SK-N-SH (cell line): ENCODE results near the gene SSR3. TPM values are rescaled to one million over a fixed set of nuclear protein-coding genes. Genes with fewer than 3 reads are reported as not detected.
"Not testable (repeated sequence)": the region's sequence is repeated elsewhere in the genome, so short reads cannot be mapped to it uniquely, and the experiment has no call there.

Source experiments
- CTCF ChIA-PET: fragments of 300-600, 350-600 bp; formaldehyde crosslinking; extraction: SDS; loops from one replicate; lab custom pipeline; 2021; lab: Yijun Ruan, JAX
- POLR2A ChIA-PET: fragments of 350-600 bp; sonication (Branson Sonifier 250); formaldehyde crosslinking; extraction: SDS; loops from one replicate; lab custom pipeline; 2020; ENCODE audit warnings: antibody characterized with exemption, inconsistent platforms; lab: Yijun Ruan, JAX
- DNase-seq: peaks from one replicate; pipeline ENCODE4 v3.0.0; 2012
- H2AFZ ChIP-seq: fragments of 200-600 bp; sonication (generic); 2 replicates; pipeline ENCODE4 v1.8.1; 2016; ENCODE audit warnings: antibody characterized with exemption, mild to moderate bottlenecking, low read depth
- H3F3A ChIP-seq: fragments of 200-600 bp; sonication (generic); replicated peaks from 2 replicates; pipeline ENCODE3; 2016; ENCODE audit warnings: antibody characterized with exemption, mild to moderate bottlenecking; ENCODE audit not compliant: insufficient read depth
- H3K27ac ChIP-seq, 2 experiments: fragments of 200-500 bp in 1 of 2; fragments of 200-600 bp in 1 of 2; sonication (Bioruptor generic) in 1 of 2; sonication (generic), shearing (Covaris generic) in 1 of 2; 2 replicates each; pipeline versions ENCODE4 v1.5.1 to v1.6.1; 2014 to 2016; ENCODE audit warnings: low read depth in 2 of 2, inconsistent platforms in 1 of 2, low read length in 1 of 2, mild to moderate bottlenecking in 1 of 2, mixed read lengths in 1 of 2
- H3K27me3 ChIP-seq: fragments of 200-600 bp; sonication (generic), shearing (Covaris generic); 2 replicates; pipeline ENCODE4 v1.6.1; 2016; ENCODE audit warnings: mixed run types; ENCODE audit not compliant: insufficient read depth
- H3K36me3 ChIP-seq, 2 experiments: fragments of 200-500 bp in 1 of 2; fragments of 200-600 bp in 1 of 2; sonication (Bioruptor generic) in 1 of 2; sonication (generic) in 1 of 2; replicated peaks in 1 of 2; 2 replicates each; pipeline versions ENCODE3 to v1.5.1; 2014 to 2016; ENCODE audit warnings: low read length in 1 of 2, mild to moderate bottlenecking in 1 of 2; ENCODE audit not compliant: insufficient read depth in 2 of 2, control insufficient read depth in 1 of 2
- H3K4me1 ChIP-seq, 2 experiments: fragments of 200-500 bp in 1 of 2; fragments of 200-600 bp in 1 of 2; sonication (Bioruptor generic) in 1 of 2; sonication (generic), shearing (Covaris generic) in 1 of 2; 2 replicates each; pipeline versions ENCODE4 v1.5.1 to v1.6.1; 2014 to 2016; ENCODE audit warnings: low read depth in 1 of 2, low read length in 1 of 2, mixed run types in 1 of 2; ENCODE audit not compliant: insufficient read depth in 2 of 2, control insufficient read depth in 1 of 2
- H3K4me2 ChIP-seq: fragments of 200-600 bp; sonication (generic), shearing (Covaris generic); 2 replicates; pipeline ENCODE4 v1.6.1; 2017; ENCODE audit warnings: mixed run types
- H3K4me3 ChIP-seq, 2 experiments: fragments of 200-500 bp in 1 of 2; fragments of 200-600 bp in 1 of 2; sonication (Bioruptor generic) in 1 of 2; sonication (generic), shearing (Covaris generic) in 1 of 2; 2 replicates each; pipeline versions ENCODE4 v1.5.1 to v1.8.1; 2014 to 2016; ENCODE audit warnings: low read depth in 2 of 2, inconsistent platforms in 1 of 2, low read length in 1 of 2, mild to moderate bottlenecking in 1 of 2, mixed read lengths in 1 of 2, moderate library complexity in 1 of 2
- H3K79me2 ChIP-seq: fragments of 200-600 bp; sonication (generic); 2 replicates; pipeline ENCODE4 v1.8.1; 2017; ENCODE audit warnings: mild to moderate bottlenecking; ENCODE audit not compliant: insufficient read depth
- H3K9ac ChIP-seq: fragments of 200-600 bp; sonication (generic); 2 replicates; pipeline ENCODE4 v1.6.1; 2017; ENCODE audit warnings: mixed run types
- H3K9me2 ChIP-seq: fragments of 200-600 bp; sonication (generic); 2 replicates; pipeline ENCODE4 v1.6.1; 2017; ENCODE audit warnings: mixed run types
- H3K9me3 ChIP-seq: fragments of 200-600 bp; sonication (generic); 2 replicates; pipeline ENCODE4 v1.6.1; 2017; ENCODE audit warnings: mixed run types, mild to moderate bottlenecking, moderate library complexity
- H4K20me1 ChIP-seq: fragments of 200-600 bp; sonication (generic); 2 replicates; pipeline ENCODE4 v1.6.1; 2017; ENCODE audit warnings: mild to moderate bottlenecking, mixed run types; ENCODE audit not compliant: insufficient read depth
- CHD2 ChIP-seq: fragments of 150-350 bp; IDR thresholded peaks from 2 replicates; pipeline ENCODE4 v1.6.1; 2018; ENCODE audit warnings: low read length; ENCODE audit not compliant: partially characterized antibody
- ELF1 ChIP-seq: IDR thresholded peaks from 2 replicates; pipeline ENCODE4 v1.4.0; 2012
- EP300 ChIP-seq, 2 experiments: IDR thresholded peaks; 2 replicates each; pipeline versions ENCODE4 v1.4.0 to v1.6.1; 2012; ENCODE audit warnings: borderline replicate concordance in 1 of 2, low read depth in 1 of 2, low read length in 1 of 2
- FOSL2 ChIP-seq: IDR thresholded peaks from 2 replicates; pipeline ENCODE4 v1.4.0; 2012; ENCODE audit warnings: low read depth, mild to moderate bottlenecking, moderate library complexity, borderline replicate concordance
- FOXM1 ChIP-seq: IDR thresholded peaks from 2 replicates; pipeline ENCODE4 v1.4.0; 2012; ENCODE audit warnings: low read depth, mild to moderate bottlenecking
- GABPA ChIP-seq: IDR thresholded peaks from 2 replicates; pipeline ENCODE4 v1.4.0; 2012; ENCODE audit warnings: low read depth, mild to moderate bottlenecking
- JUND ChIP-seq: IDR thresholded peaks from 2 replicates; pipeline ENCODE4 v1.4.0; 2012
- MXI1 ChIP-seq: IDR thresholded peaks from 2 replicates; pipeline ENCODE4 v1.6.1; 2012; ENCODE audit warnings: mild to moderate bottlenecking, low read depth, low read length, improper control_type of control experiment
- NRF1 ChIP-seq: IDR thresholded peaks from 2 replicates; pipeline ENCODE4 v1.6.1; 2012; ENCODE audit warnings: low read depth, mild to moderate bottlenecking, low read length
- RCOR1 ChIP-seq: fragments of 150-350 bp; IDR thresholded peaks from 2 replicates; pipeline ENCODE4 v1.6.1; 2017; ENCODE audit warnings: antibody characterized with exemption, low read length
- RFX5 ChIP-seq: IDR thresholded peaks from 2 replicates; pipeline ENCODE4 v1.6.1; 2012; ENCODE audit warnings: mild to moderate bottlenecking, improper control_type of control experiment, low read length
- RXRA ChIP-seq: IDR thresholded peaks from 2 replicates; pipeline ENCODE4 v1.4.0; 2012; ENCODE audit warnings: low read depth, mild to moderate bottlenecking, borderline replicate concordance
- SMC3 ChIP-seq: IDR thresholded peaks from 2 replicates; pipeline ENCODE4 v1.6.1; 2012; ENCODE audit warnings: low read depth, low read length, improper control_type of control experiment
- TCF12 ChIP-seq: IDR thresholded peaks from 2 replicates; pipeline ENCODE4 v1.4.0; 2012
- TEAD4 ChIP-seq: IDR thresholded peaks from 2 replicates; pipeline ENCODE4 v1.4.0; 2012; ENCODE audit warnings: mild to moderate bottlenecking, borderline replicate concordance; ENCODE audit not compliant: insufficient read depth
- USF1 ChIP-seq: IDR thresholded peaks from 2 replicates; pipeline ENCODE4 v1.4.0; 2012; ENCODE audit warnings: low read depth, borderline replicate concordance
- ZBTB33 ChIP-seq: IDR thresholded peaks from 2 replicates; pipeline ENCODE4 v1.4.0; 2012; ENCODE audit warnings: low read depth, borderline replicate concordance
- WGBS: methylation state at CpG from one replicate; pipeline ENCODE4 v1.1.6; 2017; ENCODE audit warnings: low lambda C conversion rate; 5-methylcytosine and 5-hydroxymethylcytosine counted together
- polyA plus RNA-seq, 3 experiments: library from polyadenylated mRNA; depleted of rRNA; stranded (reverse); fragments of >200 nt; gene quantifications; 2 replicates each; pipeline ENCODE4 v1.2.3, GENCODE V29; 2012
- TF ChIP-seq, protein P1 (sequence below): IDR thresholded peaks from 2 replicates; pipeline ENCODE4 v1.6.1; 2012; ENCODE audit warnings: mild to moderate bottlenecking, low read depth, low read length, moderate library complexity

SSR3 gene
- polyA plus RNA-seq, 1 of the 3 experiments (the other 2 are of a cell fraction) = 61.7 TPM

DNA sequence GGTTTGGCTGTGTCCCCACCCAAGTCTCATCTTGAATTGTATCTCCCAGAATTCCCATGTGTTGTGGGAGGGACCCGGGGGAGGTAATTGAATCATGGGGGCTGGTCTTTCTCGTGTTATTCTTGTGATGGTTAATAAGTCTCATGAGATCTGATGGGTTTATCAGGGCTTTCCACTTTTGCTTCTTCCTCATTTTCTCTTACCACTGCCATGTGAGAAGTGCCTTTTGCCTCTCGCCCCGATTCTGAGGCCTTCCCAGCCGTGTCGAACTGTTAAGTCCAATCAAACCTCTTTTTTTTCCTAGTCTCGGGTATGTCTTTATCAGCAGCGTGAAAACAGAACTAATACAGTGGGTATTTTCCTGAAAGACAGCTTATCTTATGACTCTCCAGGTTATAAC lies 14.1 kb upstream of the SSR3 start:
- H3F3A ChIP-seq, H3K9me2 ChIP-seq, H3K27ac ChIP-seq, H3K4me3 ChIP-seq, H2AFZ ChIP-seq, DNase-seq, H3K4me2 ChIP-seq, CTCF ChIA-PET, H3K4me1 ChIP-seq, H3K79me2 ChIP-seq, H3K27me3 ChIP-seq, H3K9me3 ChIP-seq, H3K9ac ChIP-seq, H3K36me3 ChIP-seq, POLR2A ChIA-PET, H4K20me1 ChIP-seq: not testable (repeated sequence)
- 88% methylated on average over 8 of the region's 8 CpGs for WGBS

GRCh38 chr3:156563900-156564682 lies 9.2 kb upstream of the SSR3 start:
- WGBS = 31% methylated on average over 1 of the region's 1 CpG
- peak overlapping the region in 1 of 2 experiments; percentile 5; a peak in 1 of 4 replicates for H3K27ac ChIP-seq
- H3K4me2 ChIP-seq = no peak overlapping the region; the same call in 1 of the 2 replicates
- no peaks in the 10 kb centered on the region for H3K27me3 ChIP-seq
- no peak overlapping the region for H3K9ac ChIP-seq
- no peaks in the 10 kb centered on the region for H3K9me3 ChIP-seq
- H3K4me3 ChIP-seq = no peak overlapping the region
- H3K79me2 ChIP-seq = no peaks in the 10 kb centered on the region
- TF ChIP-seq RCOR1 = no peak
- no peak for TF ChIP-seq TCF12
- TF ChIP-seq MXI1 = no peak
- no peak for TF ChIP-seq EP300 (IDR thresholded peaks at IDR 0.05; ENCODE audit: borderline replicate concordance in 1 of 2, low read depth in 1 of 2, low read length in 1 of 2)
- TF ChIP-seq FOSL2 = peak; percentile 31; the same call in 1 of the 2 replicates
- TF ChIP-seq FOXM1 = no peak
- no peak for TF ChIP-seq NRF1
- no peak for TF ChIP-seq SMC3
- TF ChIP-seq RFX5 = no peak
- 0 out of 2 replicates have a peak, but pooled peaks have one; percentile 9 for TF ChIP-seq JUND
- TF ChIP-seq TEAD4 = no peak
- TF ChIP-seq USF1 = no peak
- TF ChIP-seq CHD2 = no peak
- no peak for TF ChIP-seq RXRA
- TF ChIP-seq, protein P1, sequence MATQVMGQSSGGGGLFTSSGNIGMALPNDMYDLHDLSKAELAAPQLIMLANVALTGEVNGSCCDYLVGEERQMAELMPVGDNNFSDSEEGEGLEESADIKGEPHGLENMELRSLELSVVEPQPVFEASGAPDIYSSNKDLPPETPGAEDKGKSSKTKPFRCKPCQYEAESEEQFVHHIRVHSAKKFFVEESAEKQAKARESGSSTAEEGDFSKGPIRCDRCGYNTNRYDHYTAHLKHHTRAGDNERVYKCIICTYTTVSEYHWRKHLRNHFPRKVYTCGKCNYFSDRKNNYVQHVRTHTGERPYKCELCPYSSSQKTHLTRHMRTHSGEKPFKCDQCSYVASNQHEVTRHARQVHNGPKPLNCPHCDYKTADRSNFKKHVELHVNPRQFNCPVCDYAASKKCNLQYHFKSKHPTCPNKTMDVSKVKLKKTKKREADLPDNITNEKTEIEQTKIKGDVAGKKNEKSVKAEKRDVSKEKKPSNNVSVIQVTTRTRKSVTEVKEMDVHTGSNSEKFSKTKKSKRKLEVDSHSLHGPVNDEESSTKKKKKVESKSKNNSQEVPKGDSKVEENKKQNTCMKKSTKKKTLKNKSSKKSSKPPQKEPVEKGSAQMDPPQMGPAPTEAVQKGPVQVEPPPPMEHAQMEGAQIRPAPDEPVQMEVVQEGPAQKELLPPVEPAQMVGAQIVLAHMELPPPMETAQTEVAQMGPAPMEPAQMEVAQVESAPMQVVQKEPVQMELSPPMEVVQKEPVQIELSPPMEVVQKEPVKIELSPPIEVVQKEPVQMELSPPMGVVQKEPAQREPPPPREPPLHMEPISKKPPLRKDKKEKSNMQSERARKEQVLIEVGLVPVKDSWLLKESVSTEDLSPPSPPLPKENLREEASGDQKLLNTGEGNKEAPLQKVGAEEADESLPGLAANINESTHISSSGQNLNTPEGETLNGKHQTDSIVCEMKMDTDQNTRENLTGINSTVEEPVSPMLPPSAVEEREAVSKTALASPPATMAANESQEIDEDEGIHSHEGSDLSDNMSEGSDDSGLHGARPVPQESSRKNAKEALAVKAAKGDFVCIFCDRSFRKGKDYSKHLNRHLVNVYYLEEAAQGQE = no peak
- no peak for TF ChIP-seq ELF1
- TF ChIP-seq ZBTB33 = no peak
- TF ChIP-seq GABPA = no peak
- TF ChIP-seq, all 33 proteins: peak for 2
- Histone ChIP-seq H4K20me1 (no peaks in the 10 kb centered on the region), H3K9me2 (no peaks in the 10 kb centered on the region), H3F3A (peaks cover 7% of the 10 kb centered on the region), H3K36me3 (no peaks in the 10 kb centered on the region), H3K4me1 (peaks cover 7% of the 10 kb centered on the region in 2 experiments; a peak in 3 of 4 replicates), H2AFZ (no peak overlapping the region; the same call in 1 of the 2 replicates)
- POLR2A ChIA-PET = no interaction called here
- no peak for DNase-seq
- CTCF ChIA-PET = interaction anchor here (1.4 to 2.2 kb wide), 2 partner anchors 10 to 109 kb away, joined by 3 to 9 read pairs; no protein-coding TSS in a partner anchor

DNA sequence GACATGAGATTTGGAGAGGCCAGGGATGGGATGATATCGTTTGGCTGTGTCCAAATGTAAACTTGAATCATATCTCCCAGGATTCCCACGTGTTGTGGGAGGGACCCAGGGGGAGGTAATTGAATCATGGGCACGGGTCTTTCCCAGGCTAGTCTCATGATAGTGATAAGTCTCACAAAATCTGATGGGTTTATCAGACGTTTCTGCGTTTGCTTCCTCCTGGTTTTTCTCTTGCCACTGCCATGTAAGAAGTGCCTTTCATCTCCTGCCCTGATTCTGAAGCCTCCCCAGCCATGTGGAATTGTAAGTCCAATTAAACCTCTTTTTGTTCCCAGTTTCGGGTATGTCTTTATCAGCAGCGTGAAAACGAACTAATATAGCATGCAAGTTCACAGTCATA lies 7.6 kb upstream of the SSR3 start:
- DNase-seq, H3K4me3 ChIP-seq, H3K36me3 ChIP-seq, H4K20me1 ChIP-seq, H3K9me3 ChIP-seq, H3K79me2 ChIP-seq, H3F3A ChIP-seq, H3K9me2 ChIP-seq, H3K27ac ChIP-seq, H3K27me3 ChIP-seq, H2AFZ ChIP-seq, POLR2A ChIA-PET, H3K4me2 ChIP-seq, H3K9ac ChIP-seq, CTCF ChIA-PET: not testable (repeated sequence)
- WGBS = 65% methylated on average over 8 of the region's 8 CpGs
- H3K4me1 ChIP-seq = peaks cover 7 to 16% of the 10 kb centered on the region in 2 experiments; a peak in 3 of 4 replicates
